Measurements from ENCODE around the gene IL4I1. TPM values are rescaled to one million over a fixed set of nuclear protein-coding genes. Genes with fewer than 3 reads are reported as not detected.

Gene IL4I1
- total RNA-seq, 1 experiment from 2014 or later: 0.61 TPM

- Mint-ChIP-seq H3K27ac (peak overlapping the region in 1 of 3 experiments; percentile 80; a peak in 2 of 7 replicates), H3K9me3 (peaks cover 0 to 3% of the 10 kb centered on the region in 2 experiments; a peak in 1 of 5 replicates), H3K27me3 (ENCODE audit: low read depth) (peaks cover 3% of the 10 kb centered on the region), H3K4me3 (no peak overlapping the region; a peak in 1 of 5 replicates), H3K36me3 (ENCODE audit: insufficient read depth in 1 of 3, low read depth in 3 of 3) (peaks cover 17 to 74% (median 63%) of the 10 kb centered on the region in 3 experiments), H3K4me1 (peaks cover 10 to 21% of the 10 kb centered on the region in 2 experiments)
- Histone ChIP-seq H3K79me2 (ENCODE audit: insufficient read depth, low read length) (peaks cover 2% of the 10 kb centered on the region; the same call in 1 of the 2 replicates), H3K4ac (ENCODE audit: low read depth, low read length) (no peak overlapping the region), H3T11ph (ENCODE audit: low read length) (no peak overlapping the region), H4K8ac (replicated peaks; ENCODE audit: insufficient read length, low read depth, low read length) (no peak overlapping the region), H3K27ac (ENCODE audit: insufficient read length, low read depth, low read length) (no peak overlapping the region), H3K79me1 (ENCODE audit: insufficient read depth, low read depth, low read length, poor library complexity, severe bottlenecking) (peaks cover 5% of the 10 kb centered on the region), H2BK5ac (ENCODE audit: insufficient read length, low read length) (no peak overlapping the region), H3K4me2 (ENCODE audit: insufficient read depth, insufficient read length, low read length) (no peak overlapping the region), H3K23me2 (ENCODE audit: insufficient read length, low read depth, low read length, poor library complexity, severe bottlenecking) (no peaks in the 10 kb centered on the region), H4K91ac (ENCODE audit: insufficient read length, low read depth, low read length) (no peak overlapping the region), H4K5ac (ENCODE audit: insufficient read length, low read depth, low read length) (no peak overlapping the region), H2BK12ac (ENCODE audit: insufficient read length, low read depth, low read length) (no peak overlapping the region), H3K14ac (ENCODE audit: insufficient read depth, low read length) (no peak overlapping the region), H2BK20ac (ENCODE audit: low read depth, low read length, poor library complexity, severe bottlenecking) (no peak overlapping the region), H3K18ac (ENCODE audit: insufficient read length, low read depth, low read length) (no peak overlapping the region), H2BK120ac (ENCODE audit: low read depth, low read length, poor library complexity, severe bottlenecking) (no peak overlapping the region), H3K9ac (ENCODE audit: extremely low read depth, insufficient read length, low read length) (no peak overlapping the region), H3K4me1 (ENCODE audit: insufficient read depth, low read length) (no peaks in the 10 kb centered on the region), H2AK5ac (ENCODE audit: insufficient read length, low read length) (no peak overlapping the region), H2AFZ (ENCODE audit: low read length) (no peak overlapping the region), H3K27me3 (ENCODE audit: insufficient read depth, low read length) (no peaks in the 10 kb centered on the region), H4K20me1 (ENCODE audit: control insufficient read depth, insufficient read depth, insufficient read length) (peaks cover 3% of the 10 kb centered on the region), H3K9me3 (ENCODE audit: control insufficient read depth, low read depth, low read length) (no peaks in the 10 kb centered on the region), H3K23ac (ENCODE audit: insufficient read length, low read depth, low read length) (no peak overlapping the region), H3K56ac (ENCODE audit: insufficient read length, low read depth, low read length) (no peak overlapping the region), H2BK15ac (ENCODE audit: low read depth, low read length) (no peak overlapping the region)
- no peak for DNase-seq
- no peak for TF ChIP-seq CTCF (conservative IDR thresholded peaks at IDR 0.05)
- no CpG with 5 or more reads among the region's 37 CpGs for WGBS (ENCODE audit: extremely low coverage, insufficient read length, low lambda C conversion rate)
Measured at GRCh38 chr19:49858088-49858985, 38.4 kb downstream of the IL4I1 start.

Data from H9 (cell line).